ENCODE data around the gene ACTR3C.

The ACTR3C gene

DNA sequence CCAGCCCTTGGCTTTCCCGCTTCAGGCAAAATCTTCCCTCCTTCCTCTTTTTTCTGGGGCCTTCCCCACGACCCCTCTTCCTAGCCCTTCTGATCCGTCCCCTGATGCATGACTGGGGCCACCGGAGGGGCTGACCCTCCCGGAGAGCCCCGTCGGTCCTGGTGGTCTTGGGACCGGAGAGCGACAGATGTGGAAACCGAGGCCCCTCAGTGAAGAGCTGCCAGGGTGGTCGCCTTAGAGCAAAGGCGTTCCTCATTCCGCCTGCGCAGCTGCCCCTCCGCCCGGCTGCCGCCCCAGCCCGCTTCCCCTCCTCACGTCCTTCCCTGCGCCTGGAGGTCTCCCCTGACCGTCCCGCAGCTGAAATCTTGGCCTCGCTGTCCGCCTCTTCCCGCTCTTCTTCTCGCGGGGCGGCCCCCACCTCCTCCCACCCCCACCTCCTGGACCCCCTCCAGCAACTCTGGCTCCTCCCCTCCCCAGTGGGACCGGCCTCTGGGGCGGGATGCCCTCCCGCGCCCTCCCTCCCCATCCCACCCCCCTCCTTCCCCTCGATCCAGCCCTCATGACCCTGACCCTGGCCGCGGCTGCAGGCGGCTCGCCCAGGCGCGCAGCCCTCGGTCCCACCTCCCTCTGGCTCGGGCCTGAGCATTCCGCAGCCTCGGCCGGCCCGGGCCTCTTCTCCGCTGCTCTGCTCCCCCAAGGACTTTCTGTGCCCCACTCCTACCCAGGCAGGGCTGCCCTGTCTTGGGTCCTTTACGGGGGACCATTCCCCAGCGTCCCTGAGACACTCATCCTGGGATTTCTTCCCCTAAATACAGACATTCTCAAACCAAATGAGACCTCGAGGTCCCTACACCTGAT lies 18.1 kb upstream of the ACTR3C start, which contains the start of gene RARRES2:
RARRES2 (minus strand) TSS at position 367 of the 858 bp plus-strand sequence. CDS start 1,020 bp downstream, outside the sequence.
- ChIA-PET CTCF (no interaction called here), POLR2A (no interaction called here)
- DNase-seq (ENCODE audit: extremely low spot score) = no peak
- TF ChIP-seq ELF4 (IDR thresholded peaks at IDR 0.05) (no peak), FOXM1 (IDR thresholded peaks at IDR 0.05; ENCODE audit: borderline replicate concordance) (no peak), FOXK2 (IDR thresholded peaks at IDR 0.05) (no peak), HDGF (IDR thresholded peaks at IDR 0.05; ENCODE audit: borderline replicate concordance) (no peak), L3MBTL2 (conservative IDR thresholded peaks at IDR 0.05) (no peak), LEF1 (IDR thresholded peaks at IDR 0.05; ENCODE audit: borderline replicate concordance) (no peak), NFRKB (IDR thresholded peaks at IDR 0.05) (no peak)

DNA sequence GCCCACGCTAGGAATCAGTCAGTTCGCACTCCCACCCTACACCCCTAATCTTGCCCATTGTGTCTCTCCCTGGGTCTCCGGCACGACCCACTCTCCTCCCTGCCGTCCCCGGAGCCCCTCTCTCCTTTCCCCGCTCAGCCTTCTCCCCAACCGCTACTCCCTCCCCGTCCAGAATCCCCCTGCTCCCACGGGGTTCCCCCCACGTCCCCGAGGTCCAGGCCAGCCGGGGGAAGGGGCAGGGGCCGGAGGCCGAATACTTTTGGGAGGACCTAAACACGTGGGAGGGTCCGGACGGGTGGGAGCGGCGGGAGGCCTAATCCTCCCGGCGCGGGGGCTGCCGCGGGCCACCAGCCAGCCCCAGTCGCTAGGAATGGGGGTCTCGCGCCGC lies 17.5 kb upstream of the ACTR3C start:
- no peak for TF ChIP-seq FOXM1 (IDR thresholded peaks at IDR 0.05; ENCODE audit: borderline replicate concordance)
- CTCF ChIA-PET = no interaction called here
- POLR2A ChIA-PET = no interaction called here
- no peak for DNase-seq (ENCODE audit: extremely low spot score)

DNA sequence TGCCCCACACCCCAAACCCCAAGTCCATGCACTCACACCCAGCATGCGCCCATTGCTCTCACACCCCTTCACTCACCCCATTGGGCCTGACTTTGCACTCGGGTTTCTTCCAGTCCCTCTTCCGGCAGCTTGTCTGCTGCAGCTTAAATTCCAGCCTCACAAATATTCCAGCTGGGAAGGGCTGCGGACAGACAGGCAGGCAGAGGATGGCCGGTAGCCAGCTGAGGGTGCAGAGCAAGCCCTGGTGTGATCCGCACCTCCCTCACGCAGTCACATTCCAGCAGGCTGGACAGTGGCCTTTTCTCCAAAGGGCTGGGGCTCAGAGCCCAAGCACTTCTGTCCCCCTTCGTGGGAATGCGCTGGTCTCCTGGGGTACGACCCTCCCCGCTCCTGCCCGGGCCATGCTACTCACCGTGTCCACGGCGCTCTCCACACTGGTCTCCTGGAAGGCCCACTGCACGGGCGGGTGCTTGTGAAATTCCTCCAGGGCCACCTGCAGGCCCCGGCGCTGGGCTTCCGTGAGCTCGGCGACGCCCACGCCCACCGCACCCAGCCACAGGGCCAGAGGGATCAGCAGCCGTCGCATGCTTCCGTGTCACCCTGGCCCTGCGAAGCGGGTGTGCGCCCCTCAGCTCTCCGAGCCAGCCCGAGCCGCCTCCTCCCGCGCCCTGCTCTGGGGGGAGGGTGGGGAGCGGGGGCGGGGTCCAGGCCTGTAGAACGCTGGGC lies 16.8 kb upstream of the ACTR3C start:
- CTCF ChIA-PET = interaction anchor here (0.7 kb wide), 1 partner anchor 93 kb away, joined by 3 read pairs; no protein-coding TSS in a partner anchor

DNA sequence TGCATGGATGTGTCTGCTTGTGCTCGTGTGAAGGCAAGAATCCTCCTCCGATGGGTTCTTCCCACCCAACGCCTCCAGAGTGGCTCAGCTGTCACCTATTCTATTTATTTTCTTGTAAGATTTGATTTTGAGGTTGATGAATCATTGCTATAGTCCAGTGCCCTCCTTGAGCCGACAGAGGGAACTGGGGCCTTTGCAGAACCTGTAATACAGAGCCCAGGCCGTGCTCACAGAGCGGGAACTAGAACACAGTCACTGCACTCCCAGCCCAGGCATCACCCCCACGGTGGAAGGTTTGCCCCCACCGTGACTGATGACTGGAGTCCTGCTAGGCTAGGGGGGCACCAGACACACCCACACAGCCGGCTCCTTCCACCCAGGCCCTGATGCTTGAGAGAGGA lies 16.1 kb upstream of the ACTR3C start:
- no peak for TF ChIP-seq NFRKB (IDR thresholded peaks at IDR 0.05)
- no peak for TF ChIP-seq TARDBP (IDR thresholded peaks at IDR 0.05)
- no peak for TF ChIP-seq FOXA1 (IDR thresholded peaks at IDR 0.05)
- TF ChIP-seq FOXK2 (IDR thresholded peaks at IDR 0.05) = no peak
- no peak for TF ChIP-seq SP1 (IDR thresholded peaks at IDR 0.05)
- no peak for TF ChIP-seq CTBP1 (IDR thresholded peaks at IDR 0.05; ENCODE audit: borderline replicate concordance)
- TF ChIP-seq ARNT (IDR thresholded peaks at IDR 0.05) = no peak
- no peak for TF ChIP-seq LEF1 (IDR thresholded peaks at IDR 0.05; ENCODE audit: borderline replicate concordance)
- CTCF ChIA-PET = interaction anchor here (0.7 to 3.5 kb wide), 2 partner anchors 17 to 94 kb away, joined by 3 to 10 read pairs; no protein-coding TSS in a partner anchor
- no peak for DNase-seq (ENCODE audit: extremely low spot score)
- POLR2A ChIA-PET = no interaction called here

More for the DNA sequence above, 16.8 kb upstream of the ACTR3C start:
- TF ChIP-seq CTBP1 (IDR thresholded peaks at IDR 0.05; ENCODE audit: borderline replicate concordance) (no peak), HDGF (IDR thresholded peaks at IDR 0.05; ENCODE audit: borderline replicate concordance) (no peak), FOXM1 (IDR thresholded peaks at IDR 0.05; ENCODE audit: borderline replicate concordance) (no peak), BHLHE40 (IDR thresholded peaks at IDR 0.05; ENCODE audit: borderline replicate concordance) (no peak), ARNT (IDR thresholded peaks at IDR 0.05) (no peak), NFRKB (IDR thresholded peaks at IDR 0.05) (no peak)
- no peak for DNase-seq (ENCODE audit: extremely low spot score)
- POLR2A ChIA-PET = no interaction called here

DNA sequence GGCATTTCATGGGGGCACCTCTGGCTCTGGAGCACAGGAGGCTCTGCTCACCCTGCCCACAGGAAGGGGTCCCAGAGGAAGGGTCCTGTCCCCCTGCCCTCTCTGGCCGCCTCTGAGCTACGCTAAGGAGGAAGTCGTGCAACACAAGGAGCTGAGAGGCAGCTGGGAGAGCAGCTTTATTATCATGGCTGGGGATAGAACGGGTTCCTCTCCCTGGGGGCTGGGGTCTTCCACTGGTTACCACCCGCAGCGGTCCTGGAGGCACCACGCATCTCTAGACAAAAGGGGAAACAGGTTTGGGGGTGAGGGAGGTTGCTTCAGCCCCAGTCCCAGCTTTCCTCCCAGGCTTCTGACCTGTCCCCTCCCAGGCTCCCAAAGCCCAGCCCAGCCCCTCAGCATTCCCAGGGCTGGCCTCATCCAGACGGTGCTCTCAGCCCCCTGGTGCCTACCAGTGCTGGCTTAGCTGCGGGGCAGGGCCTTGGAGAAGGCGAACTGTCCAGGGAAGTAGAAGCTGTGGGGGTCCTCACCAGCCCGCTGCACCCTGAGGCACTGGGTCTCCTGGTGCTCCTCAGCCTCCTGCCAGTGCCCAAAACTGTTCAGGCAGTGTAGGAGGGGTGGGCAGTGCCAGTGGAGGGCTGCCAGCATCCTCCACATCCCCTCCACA lies 15.0 kb upstream of the ACTR3C start:
- no peak for DNase-seq (ENCODE audit: extremely low spot score)
- TF ChIP-seq TARDBP (IDR thresholded peaks at IDR 0.05) (no peak), ELF4 (IDR thresholded peaks at IDR 0.05) (no peak), CTBP1 (IDR thresholded peaks at IDR 0.05; ENCODE audit: borderline replicate concordance) (no peak), ARNT (IDR thresholded peaks at IDR 0.05) (no peak), L3MBTL2 (conservative IDR thresholded peaks at IDR 0.05) (no peak), HDGF (IDR thresholded peaks at IDR 0.05; ENCODE audit: borderline replicate concordance) (no peak), LEF1 (IDR thresholded peaks at IDR 0.05; ENCODE audit: borderline replicate concordance) (no peak), FOXM1 (IDR thresholded peaks at IDR 0.05; ENCODE audit: borderline replicate concordance) (no peak), SUZ12 (IDR thresholded peaks at IDR 0.05) (no peak)
- TF ChIP-seq, protein P1, sequence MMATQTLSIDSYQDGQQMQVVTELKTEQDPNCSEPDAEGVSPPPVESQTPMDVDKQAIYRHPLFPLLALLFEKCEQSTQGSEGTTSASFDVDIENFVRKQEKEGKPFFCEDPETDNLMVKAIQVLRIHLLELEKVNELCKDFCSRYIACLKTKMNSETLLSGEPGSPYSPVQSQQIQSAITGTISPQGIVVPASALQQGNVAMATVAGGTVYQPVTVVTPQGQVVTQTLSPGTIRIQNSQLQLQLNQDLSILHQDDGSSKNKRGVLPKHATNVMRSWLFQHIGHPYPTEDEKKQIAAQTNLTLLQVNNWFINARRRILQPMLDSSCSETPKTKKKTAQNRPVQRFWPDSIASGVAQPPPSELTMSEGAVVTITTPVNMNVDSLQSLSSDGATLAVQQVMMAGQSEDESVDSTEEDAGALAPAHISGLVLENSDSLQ (IDR thresholded peaks at IDR 0.05) = no peak
- POLR2A ChIA-PET = no interaction called here
- CTCF ChIA-PET = interaction anchor here (3.5 kb wide), 1 partner anchor 18 kb away, joined by 10 read pairs; no protein-coding TSS in a partner anchor

DNA sequence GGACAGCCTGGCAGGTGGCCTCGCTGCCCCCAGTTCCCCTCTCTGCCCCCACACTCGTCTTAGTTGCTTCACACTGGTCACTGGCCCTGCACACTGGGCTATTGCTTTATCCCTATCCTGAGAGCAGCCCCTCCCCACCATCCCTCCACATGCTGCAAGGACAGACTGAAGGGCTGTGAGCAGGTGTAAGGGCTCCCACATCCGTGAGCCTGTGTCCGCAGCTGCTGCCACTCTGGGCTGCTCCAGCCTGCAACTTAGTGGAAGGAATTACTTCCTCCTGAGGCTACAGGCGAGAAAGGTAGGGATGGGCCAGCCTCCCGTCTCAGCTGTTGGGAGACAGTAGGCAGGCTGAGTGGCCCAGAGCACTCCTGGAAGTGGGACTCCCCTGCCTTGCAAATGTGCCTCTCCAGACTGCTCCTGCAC lies 14.3 kb upstream of the ACTR3C start:
- CTCF ChIA-PET = interaction anchor here (3.5 kb wide), 1 partner anchor 18 kb away, joined by 10 read pairs; no protein-coding TSS in a partner anchor
- TF ChIP-seq LEF1 (IDR thresholded peaks at IDR 0.05; ENCODE audit: borderline replicate concordance) = no peak
- TF ChIP-seq FOXA1 (IDR thresholded peaks at IDR 0.05) = no peak
- TF ChIP-seq BHLHE40 (IDR thresholded peaks at IDR 0.05; ENCODE audit: borderline replicate concordance) = no peak
- no peak for TF ChIP-seq FOXM1 (IDR thresholded peaks at IDR 0.05; ENCODE audit: borderline replicate concordance)
- no peak for TF ChIP-seq SUZ12 (IDR thresholded peaks at IDR 0.05)
- TF ChIP-seq SP1 (IDR thresholded peaks at IDR 0.05) = no peak
- TF ChIP-seq CTBP1 (IDR thresholded peaks at IDR 0.05; ENCODE audit: borderline replicate concordance) = no peak
- no peak for TF ChIP-seq L3MBTL2 (conservative IDR thresholded peaks at IDR 0.05)
- no peak for TF ChIP-seq NFRKB (IDR thresholded peaks at IDR 0.05)
- TF ChIP-seq ZNF384 (IDR thresholded peaks at IDR 0.05) = no peak
- TF ChIP-seq TARDBP (IDR thresholded peaks at IDR 0.05) = no peak
- no peak for TF ChIP-seq HDGF (IDR thresholded peaks at IDR 0.05; ENCODE audit: borderline replicate concordance)
- TF ChIP-seq, protein P1 (IDR thresholded peaks at IDR 0.05) = no peak
- no peak for TF ChIP-seq ELF4 (IDR thresholded peaks at IDR 0.05)
- TF ChIP-seq FOXK2 (IDR thresholded peaks at IDR 0.05) = no peak
- no peak for TF ChIP-seq ARNT (IDR thresholded peaks at IDR 0.05)
- no peak for DNase-seq (ENCODE audit: extremely low spot score)
- POLR2A ChIA-PET = interaction anchor here (1.6 kb wide), 1 partner anchor 14 kb away, joined by 7 read pairs; the partner anchor contains the start of genes ACTR3C and LRRC61
